ENCODE measurements around the gene MRGPRF. TPM values are rescaled to one million over a fixed set of nuclear protein-coding genes. Genes with fewer than 3 reads are reported as not detected.
A peak's percentile ranks its signal among the peaks of the same experiment; 100 is the strongest.

The MRGPRF gene
- polyA plus RNA-seq, 1 of the 3 experiments (the other 2 are of a cell fraction) = 0.18 TPM

- no peak for DNase-seq
- H3K79me2 ChIP-seq (ENCODE audit: insufficient read depth) = no peaks in the 10 kb centered on the region
- H3K27me3 ChIP-seq (ENCODE audit: insufficient read depth) = no peaks in the 10 kb centered on the region
- CTCF ChIA-PET = no interaction called here
- H3F3A ChIP-seq (replicated peaks; ENCODE audit: insufficient read depth) = no peaks in the 10 kb centered on the region
- H3K4me1 ChIP-seq (ENCODE audit: control insufficient read depth in 1 of 2, insufficient read depth in 2 of 2, low read depth in 1 of 2, low read length in 1 of 2) = peaks cover 0 to 13% of the 10 kb centered on the region in 2 experiments; a peak in 2 of 4 replicates
- H3K4me2 ChIP-seq = no peak overlapping the region
- no peak overlapping the region for H3K9ac ChIP-seq
- TF ChIP-seq NFIC (IDR thresholded peaks at IDR 0.05; ENCODE audit: borderline replicate concordance) = no peak
- TF ChIP-seq TCF12 (IDR thresholded peaks at IDR 0.05) = no peak
- TF ChIP-seq SMC3 (IDR thresholded peaks at IDR 0.05; ENCODE audit: low read depth, low read length) = no peak
- TF ChIP-seq MEF2A (IDR thresholded peaks at IDR 0.05; ENCODE audit: borderline replicate concordance, low read depth) = no peak
- no peak for TF ChIP-seq SIN3A (IDR thresholded peaks at IDR 0.05; ENCODE audit: borderline replicate concordance, low read depth, low read length)
- no peak for TF ChIP-seq RAD21 (IDR thresholded peaks at IDR 0.05; ENCODE audit: low read length)
- TF ChIP-seq IRF3 (IDR thresholded peaks at IDR 0.05; ENCODE audit: low read depth, low read length) = no peak
- no peak for TF ChIP-seq RCOR1 (IDR thresholded peaks at IDR 0.05; ENCODE audit: low read length)
- no peak overlapping the region for H2AFZ ChIP-seq (ENCODE audit: low read depth)
- H3K36me3 ChIP-seq (replicated peaks in 1 of 2; ENCODE audit: control insufficient read depth in 1 of 2, insufficient read depth in 2 of 2, low read length in 1 of 2) = no peaks in the 10 kb centered on the region
- no peaks in the 10 kb centered on the region for H3K9me3 ChIP-seq
- 87% methylated on average over 17 of the region's 33 CpGs for WGBS (ENCODE audit: low lambda C conversion rate)
- H3K9me2 ChIP-seq = no peaks in the 10 kb centered on the region
- POLR2A ChIA-PET = no interaction called here
- no peak overlapping the region for H3K27ac ChIP-seq (ENCODE audit: low read depth in 2 of 2, low read length in 1 of 2)
- H4K20me1 ChIP-seq (ENCODE audit: insufficient read depth) = no peaks in the 10 kb centered on the region
- H3K4me3 ChIP-seq (ENCODE audit: low read depth in 2 of 2, low read length in 1 of 2) = no peak overlapping the region
These were observed 32.9 kb downstream of the MRGPRF start for GRCh38 chr11:68979931-68980775.

GRCh38 chr11:68978931-68979594 is 34.0 kb downstream of the MRGPRF start:
- H3K27ac ChIP-seq (ENCODE audit: low read depth in 2 of 2, low read length in 1 of 2) = no peak overlapping the region; a peak in 1 of 4 replicates
- H2AFZ ChIP-seq (ENCODE audit: low read depth) = no peak overlapping the region
- peak; percentile 59 for DNase-seq
- 66% methylated on average over 14 of the region's 15 CpGs for WGBS (ENCODE audit: low lambda C conversion rate)
- H3K9ac ChIP-seq = no peak overlapping the region
- H3K4me2 ChIP-seq = no peak overlapping the region
- H3K9me2 ChIP-seq = no peaks in the 10 kb centered on the region
- ChIA-PET POLR2A (no interaction called here), CTCF (interaction anchor here (0.6 kb wide), 1 partner anchor 22 kb away, joined by 3 read pairs; no protein-coding TSS in a partner anchor)
- no peaks in the 10 kb centered on the region for H3K9me3 ChIP-seq
- H3K4me3 ChIP-seq (ENCODE audit: low read depth in 2 of 2, low read length in 1 of 2) = no peak overlapping the region
- peaks cover 0 to 13% of the 10 kb centered on the region in 2 experiments; a peak in 2 of 4 replicates for H3K4me1 ChIP-seq (ENCODE audit: control insufficient read depth in 1 of 2, insufficient read depth in 2 of 2, low read depth in 1 of 2, low read length in 1 of 2)
- H3K27me3 ChIP-seq (ENCODE audit: insufficient read depth) = no peaks in the 10 kb centered on the region
- no peaks in the 10 kb centered on the region for H3K36me3 ChIP-seq (replicated peaks in 1 of 2; ENCODE audit: control insufficient read depth in 1 of 2, insufficient read depth in 2 of 2, low read length in 1 of 2)
- no peaks in the 10 kb centered on the region for H4K20me1 ChIP-seq (ENCODE audit: insufficient read depth)
- H3F3A ChIP-seq (replicated peaks; ENCODE audit: insufficient read depth) = no peaks in the 10 kb centered on the region
- H3K79me2 ChIP-seq (ENCODE audit: insufficient read depth) = no peaks in the 10 kb centered on the region
- TF ChIP-seq REST (IDR thresholded peaks at IDR 0.05; ENCODE audit: low read depth, low read length) (no peak), JUND (IDR thresholded peaks at IDR 0.05) (no peak), IRF3 (IDR thresholded peaks at IDR 0.05; ENCODE audit: low read depth, low read length) (no peak), EZH2phosphoT487 (IDR thresholded peaks at IDR 0.05; ENCODE audit: borderline replicate concordance, low read depth) (no peak), FOXJ3 (CRISPR knock-in tag; IDR thresholded peaks at IDR 0.05) (no peak), EP300 (IDR thresholded peaks at IDR 0.05; ENCODE audit: borderline replicate concordance in 1 of 2, low read depth in 1 of 2, low read length in 1 of 2) (no peak), USF1 (IDR thresholded peaks at IDR 0.05; ENCODE audit: borderline replicate concordance, low read depth) (no peak), MEF2A (IDR thresholded peaks at IDR 0.05; ENCODE audit: borderline replicate concordance, low read depth) (no peak), CTCF (IDR thresholded peaks at IDR 0.05) (no peak), NFIC (IDR thresholded peaks at IDR 0.05; ENCODE audit: borderline replicate concordance) (no peak)

All from SK-N-SH (cell line).